Uterus (tissue), 4 donors: ENCODE results near the gene CACNG6. TPM values are rescaled to one million over a fixed set of nuclear protein-coding genes. Genes with fewer than 3 reads are reported as not detected.

ENCODE experiments used
- DNase-seq, 2 donors: peaks; one replicate each; pipeline ENCODE4 v3.0.0-alpha.2; 2019 to 2020
- H3K27ac ChIP-seq, 2 donors: fragments of 200-600 bp; sonication (generic); 1 replicate in 1 of 2; 2 replicates in 1 of 2; pipeline ENCODE4 v1.5.1; 2016 to 2018
- H3K27me3 ChIP-seq, 2 donors: fragments of 200-600 bp; sonication (generic); one replicate each; pipeline ENCODE4 v1.5.1; 2018 to 2019; ENCODE audit warnings: control low read depth in 1 of 2
- H3K36me3 ChIP-seq, 2 donors: fragments of 200-600 bp; sonication (generic); one replicate each; pipeline ENCODE4 v1.5.1; 2019; ENCODE audit warnings: control low read depth in 1 of 2
- H3K4me1 ChIP-seq, 2 donors: fragments of 200-600 bp; sonication (generic); one replicate each; pipeline ENCODE4 v1.5.1; 2018 to 2019; ENCODE audit warnings: control low read depth in 1 of 2
- H3K4me3 ChIP-seq, 2 donors: fragments of 200-600 bp; sonication (generic); 1 replicate in 1 of 2; 2 replicates in 1 of 2; pipeline ENCODE4 v1.5.1; 2018 to 2019; ENCODE audit warnings: mild to moderate bottlenecking in 1 of 2
- H3K9me3 ChIP-seq, 2 donors: fragments of 200-600 bp; sonication (generic); one replicate each; pipeline ENCODE4 v1.5.1; 2019; ENCODE audit warnings: control low read depth in 1 of 2
- CTCF ChIP-seq, 4 experiments: fragments of 200-600 bp in 2 of 4; fragments of 450-650 bp in 2 of 4; sonication (generic) in 2 of 4; IDR thresholded peaks; one replicate each; pipeline ENCODE4 v1.5.1; 2016 to 2019; ENCODE audit warnings: antibody characterized with exemption in 4 of 4, mild to moderate bottlenecking in 2 of 4, moderate library complexity in 1 of 4
- POLR2A ChIP-seq, 2 donors: fragments of 450-650 bp; IDR thresholded peaks; one replicate each; pipeline ENCODE4 v1.6.1; 2016; ENCODE audit warnings: antibody characterized with exemption in 2 of 2, mild to moderate bottlenecking in 1 of 2, moderate library complexity in 1 of 2
- intact Hi-C: fragments of 100-400 bp; cut with DNase I; formaldehyde crosslinking; loops from one replicate; pipeline ENCODE4 v1.15.1; 2023; ENCODE audit warnings: low total_unique reads
- total RNA-seq, 4 donors: library from RNA; depleted of rRNA in 3 of 4; stranded (reverse); fragments of >200 nt in 3 of 4; gene quantifications; one replicate each; pipeline versions ENCODE4 v1.1.0 to v1.2.4, GENCODE V29; 2014 to 2023
- donor health status: DM: yes; HTN: yes; CAD: no.

CACNG6 gene
- total RNA-seq, 4 donors from 2014 or later = 0.55 to 1.7 TPM; not detected in 2

- Histone ChIP-seq H3K27me3 (peaks cover 5 to 33% of the 10 kb centered on the region in 2 donors), H3K4me1 (no peaks in the 10 kb centered on the region), H3K36me3 (no peaks in the 10 kb centered on the region), H3K4me3 (no peak overlapping the region), H3K9me3 (no peaks in the 10 kb centered on the region), H3K27ac (no peak overlapping the region)
- TF ChIP-seq CTCF (IDR thresholded peaks at IDR 0.05) = no peak
- TF ChIP-seq POLR2A (IDR thresholded peaks at IDR 0.05) = no peak
- no peak for DNase-seq
- intact Hi-C loops = no loop called here
Measured at GRCh38 chr19:53961523-53962356, 29.7 kb upstream of the CACNG6 start.

GRCh38 chr19:53962887-53963431 is 28.5 kb upstream of the CACNG6 start, which contains the start of gene CACNG8:
Gene CACNG8, plus strand, starts transcription at chr19:53962937.
- Histone ChIP-seq H3K36me3 (no peaks in the 10 kb centered on the region), H3K27me3 (peaks cover 5 to 27% of the 10 kb centered on the region in 2 donors), H3K27ac (no peak within 1 kb of the TSS), H3K4me1 (no peaks in the 10 kb centered on the region), H3K4me3 (no peak within 1 kb of the TSS), H3K9me3 (no peaks in the 10 kb centered on the region)
- intact Hi-C loops = no loop called here
- no peak for TF ChIP-seq POLR2A (IDR thresholded peaks at IDR 0.05)
- no peak for DNase-seq

DNA sequence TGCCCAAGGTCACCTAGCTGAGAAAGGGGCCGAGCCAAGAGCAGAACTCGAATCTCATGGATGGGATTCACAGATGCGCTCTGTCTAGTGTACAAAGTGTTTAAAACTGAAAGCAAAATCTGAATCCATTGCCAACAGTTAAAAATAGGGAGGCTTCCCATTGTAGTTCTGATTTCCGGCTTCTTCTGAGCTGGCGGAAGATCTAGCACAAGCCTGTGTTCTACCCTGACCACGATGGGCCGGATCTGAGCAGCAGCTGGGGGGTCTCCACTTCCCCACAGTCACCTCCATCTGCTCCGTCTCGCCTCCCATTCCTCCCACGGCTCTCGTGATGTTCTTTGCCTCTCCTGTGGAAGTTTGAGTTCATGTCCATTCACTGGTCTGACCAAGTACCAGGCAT is 26.3 kb upstream of the CACNG6 start:
- intact Hi-C loops = no loop called here
- H3K4me3 ChIP-seq = no peak overlapping the region
- no peaks in the 10 kb centered on the region for H3K9me3 ChIP-seq
- H3K4me1 ChIP-seq = no peaks in the 10 kb centered on the region
- H3K27me3 ChIP-seq = peaks cover 5 to 18% of the 10 kb centered on the region in 2 donors
- H3K36me3 ChIP-seq = no peaks in the 10 kb centered on the region
- no peak for TF ChIP-seq CTCF (IDR thresholded peaks at IDR 0.05)
- no peak for TF ChIP-seq POLR2A (IDR thresholded peaks at IDR 0.05)
- no peak for DNase-seq
- H3K27ac ChIP-seq = no peak overlapping the region

GRCh38 chr19:53966931-53967330 is 24.5 kb upstream of the CACNG6 start:
- intact Hi-C loops = no loop called here
- Histone ChIP-seq H3K4me3 (no peak overlapping the region), H3K27me3 (peaks cover 0 to 2% of the 10 kb centered on the region in 2 donors), H3K36me3 (no peaks in the 10 kb centered on the region), H3K4me1 (no peaks in the 10 kb centered on the region), H3K27ac (no peak overlapping the region), H3K9me3 (no peaks in the 10 kb centered on the region)
- no peak for DNase-seq
- TF ChIP-seq POLR2A (IDR thresholded peaks at IDR 0.05) (no peak), CTCF (IDR thresholded peaks at IDR 0.05) (no peak)

- H3K4me1 ChIP-seq = no peaks in the 10 kb centered on the region
- no peaks in the 10 kb centered on the region for H3K36me3 ChIP-seq
- H3K27me3 ChIP-seq = no peaks in the 10 kb centered on the region
- intact Hi-C loops = no loop called here
- H3K4me3 ChIP-seq = no peak overlapping the region
- DNase-seq = no peak
- H3K9me3 ChIP-seq = no peaks in the 10 kb centered on the region
- no peak overlapping the region for H3K27ac ChIP-seq
- TF ChIP-seq CTCF (IDR thresholded peaks at IDR 0.05) (no peak), POLR2A (IDR thresholded peaks at IDR 0.05) (no peak)
Measured at GRCh38 chr19:53969366-53969765, 22.1 kb upstream of the CACNG6 start.
